Astrocyte of the cerebellum (primary cell): ENCODE results near the gene SF1.

ENCODE experiments used
- DNase-seq: peaks from one replicate; pipeline ENCODE4 v3.0.0-alpha.2; 2011; ENCODE audit warnings: low read depth
- H3K4me3 ChIP-seq: 2 replicates; pipeline ENCODE4 v1.5.1; 2011; ENCODE audit warnings: mild to moderate bottlenecking, low read depth, low read length, moderate library complexity
- in situ Hi-C: cut with HindIII; loops from 2 replicates; pipeline ENCODE4 v1.10.0; 2017; ENCODE audit warnings: low sequenced_read_pairs
- TF ChIP-seq, protein P1 (sequence below): IDR thresholded peaks from 2 replicates; pipeline ENCODE4 v1.5.1; 2012; ENCODE audit warnings: low read length, low read depth, moderate library complexity, mild to moderate bottlenecking; ENCODE audit errors: missing control alignments

Gene SF1

DNA sequence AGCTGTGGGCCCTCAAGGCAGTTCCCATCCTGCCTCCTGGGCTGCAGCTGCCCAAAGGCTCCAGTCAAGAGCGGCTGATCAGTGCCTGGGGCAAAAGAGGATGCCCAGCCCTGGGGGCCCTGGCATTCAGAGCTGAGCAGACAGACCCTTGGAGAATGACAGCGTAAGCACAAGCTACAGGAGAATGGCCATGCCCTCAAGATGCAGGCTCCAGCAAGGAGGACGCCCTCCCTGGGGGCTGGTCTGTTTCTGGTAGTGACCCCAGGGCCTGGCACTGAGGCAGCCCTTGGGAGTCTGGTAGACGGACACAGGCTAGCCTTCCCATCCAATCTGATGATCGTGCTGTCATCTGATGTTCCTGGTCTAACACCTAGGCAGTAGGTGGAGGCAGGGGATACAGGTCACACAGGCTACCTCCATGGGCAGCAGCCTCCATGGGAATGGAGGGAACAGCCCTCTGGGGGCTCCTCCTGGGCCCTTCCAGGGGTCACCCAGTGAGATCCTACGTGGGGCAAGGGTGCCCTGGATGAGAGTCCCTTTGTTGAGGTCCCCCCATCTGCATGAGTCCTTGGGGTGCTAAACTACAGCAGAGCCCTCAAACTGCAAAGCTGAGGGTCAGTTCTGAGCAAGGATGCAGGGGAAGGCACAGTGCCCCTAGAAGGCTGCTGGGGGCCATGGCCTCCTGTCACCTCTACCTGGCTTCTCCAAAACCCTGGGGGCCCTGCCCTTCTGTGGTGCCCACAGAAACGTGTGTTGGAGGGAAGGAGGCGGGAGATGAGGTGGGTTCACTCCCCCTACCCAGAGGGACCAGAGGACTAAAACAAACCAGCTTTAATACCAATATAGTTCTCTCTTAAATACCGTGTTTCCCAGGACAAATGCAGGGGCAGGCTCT lies 10.2 kb upstream of the SF1 start:
- TF ChIP-seq, protein P1, sequence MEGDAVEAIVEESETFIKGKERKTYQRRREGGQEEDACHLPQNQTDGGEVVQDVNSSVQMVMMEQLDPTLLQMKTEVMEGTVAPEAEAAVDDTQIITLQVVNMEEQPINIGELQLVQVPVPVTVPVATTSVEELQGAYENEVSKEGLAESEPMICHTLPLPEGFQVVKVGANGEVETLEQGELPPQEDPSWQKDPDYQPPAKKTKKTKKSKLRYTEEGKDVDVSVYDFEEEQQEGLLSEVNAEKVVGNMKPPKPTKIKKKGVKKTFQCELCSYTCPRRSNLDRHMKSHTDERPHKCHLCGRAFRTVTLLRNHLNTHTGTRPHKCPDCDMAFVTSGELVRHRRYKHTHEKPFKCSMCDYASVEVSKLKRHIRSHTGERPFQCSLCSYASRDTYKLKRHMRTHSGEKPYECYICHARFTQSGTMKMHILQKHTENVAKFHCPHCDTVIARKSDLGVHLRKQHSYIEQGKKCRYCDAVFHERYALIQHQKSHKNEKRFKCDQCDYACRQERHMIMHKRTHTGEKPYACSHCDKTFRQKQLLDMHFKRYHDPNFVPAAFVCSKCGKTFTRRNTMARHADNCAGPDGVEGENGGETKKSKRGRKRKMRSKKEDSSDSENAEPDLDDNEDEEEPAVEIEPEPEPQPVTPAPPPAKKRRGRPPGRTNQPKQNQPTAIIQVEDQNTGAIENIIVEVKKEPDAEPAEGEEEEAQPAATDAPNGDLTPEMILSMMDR = no peak
- in situ Hi-C loops = no loop called here
- DNase-seq = no peak
- no peak overlapping the region for H3K4me3 ChIP-seq

DNA sequence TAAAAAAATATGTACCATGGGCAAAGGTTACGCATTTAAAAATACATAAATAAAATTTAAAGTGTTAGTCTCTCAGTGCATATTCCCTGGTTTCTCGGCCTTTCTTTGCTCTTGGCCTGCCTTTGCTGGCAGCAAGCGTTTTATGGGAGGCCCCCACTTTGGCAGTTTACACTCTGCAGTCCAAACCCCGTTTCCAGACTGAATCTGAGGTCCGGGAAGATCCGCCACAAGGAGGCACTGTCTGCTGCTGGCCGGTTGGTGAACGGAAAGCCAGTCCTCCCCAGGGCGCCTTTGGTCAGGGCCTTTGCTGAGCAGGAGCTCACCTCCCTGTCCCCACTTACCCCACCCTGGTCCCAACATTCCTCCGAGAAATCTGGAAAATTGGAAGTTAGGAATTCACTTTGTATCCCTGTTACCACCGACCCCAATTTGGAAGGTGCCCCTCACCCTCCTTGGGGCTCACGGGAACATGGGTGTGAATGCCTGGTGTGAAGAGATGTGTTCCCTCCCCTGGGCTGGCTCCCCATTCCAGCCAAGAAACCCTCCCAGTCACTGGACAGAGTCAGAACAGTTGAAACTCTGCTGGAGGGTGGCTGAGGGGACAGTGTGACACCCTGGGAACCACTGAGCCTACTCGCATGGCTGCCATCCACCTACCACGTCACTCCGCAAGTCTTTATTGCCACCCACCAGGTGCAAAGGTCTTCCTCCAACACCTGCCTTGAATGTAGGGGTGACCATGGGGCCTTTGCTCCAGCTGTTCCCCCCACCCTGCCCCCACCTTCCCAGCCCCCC lies 9.4 kb upstream of the SF1 start:
- in situ Hi-C loops = no loop called here
- TF ChIP-seq, protein P1 = peak; percentile 91
- DNase-seq = no peak
- H3K4me3 ChIP-seq = no peak overlapping the region

DNA sequence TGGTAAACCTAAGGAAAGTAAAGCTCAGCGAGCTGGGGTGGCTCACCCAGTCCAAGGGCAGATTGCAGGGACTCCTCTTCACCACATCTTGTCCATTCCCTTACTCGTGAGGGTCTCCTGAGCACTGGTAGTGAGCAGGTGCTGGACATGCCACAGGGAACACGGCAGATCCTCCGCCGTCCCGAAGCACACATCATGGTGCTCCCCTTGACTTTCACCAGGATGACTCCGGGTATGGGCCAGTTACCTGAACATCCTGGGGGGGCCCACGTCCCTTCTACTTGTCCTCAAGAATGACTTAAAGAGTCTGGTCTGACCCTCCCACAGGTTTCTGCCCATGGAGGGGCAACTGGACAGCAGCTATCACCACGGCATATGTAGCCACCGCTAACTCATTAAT lies 8.0 kb upstream of the SF1 start:
- H3K4me3 ChIP-seq = no peak overlapping the region
- in situ Hi-C loops = no loop called here
- no peak for DNase-seq
- TF ChIP-seq, protein P1 = no peak

DNA sequence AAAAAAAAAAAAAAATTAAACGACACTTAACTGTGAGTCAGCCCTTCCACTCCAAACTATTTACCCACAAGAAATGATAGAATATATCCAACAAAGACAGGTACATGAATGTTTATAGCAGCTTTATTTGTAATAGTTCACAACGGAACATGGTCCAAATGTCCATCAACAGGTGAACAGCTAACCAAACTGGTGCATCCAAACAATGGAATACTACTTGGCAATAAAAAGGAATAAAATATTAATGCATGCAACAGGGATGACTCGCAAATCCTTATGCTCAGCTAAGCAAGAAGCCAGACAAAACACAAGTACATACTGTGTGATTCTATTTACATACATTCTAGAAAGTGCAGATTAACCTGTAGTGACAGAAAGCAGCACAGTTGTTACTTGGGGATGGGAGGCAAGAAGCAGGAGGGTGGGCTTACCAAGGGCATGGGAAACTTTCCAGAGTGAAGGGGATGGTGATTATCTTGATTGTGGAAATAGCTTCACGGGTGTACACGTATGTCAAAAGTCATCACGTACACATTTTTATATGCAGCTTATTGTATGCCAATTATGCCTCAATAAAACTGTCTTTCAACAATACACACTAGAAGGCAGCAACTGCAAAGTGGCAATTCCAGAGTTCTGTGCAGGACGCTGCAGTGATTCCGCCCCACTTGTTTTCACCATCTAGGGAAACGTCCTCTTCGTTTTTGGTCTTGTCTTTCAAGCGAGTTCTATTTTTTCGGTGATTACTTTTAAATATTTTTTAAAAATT lies 6.7 kb upstream of the SF1 start:
- H3K4me3 ChIP-seq = no peak overlapping the region
- in situ Hi-C loops = no loop called here
- DNase-seq = no peak
- TF ChIP-seq, protein P1 = no peak

DNA sequence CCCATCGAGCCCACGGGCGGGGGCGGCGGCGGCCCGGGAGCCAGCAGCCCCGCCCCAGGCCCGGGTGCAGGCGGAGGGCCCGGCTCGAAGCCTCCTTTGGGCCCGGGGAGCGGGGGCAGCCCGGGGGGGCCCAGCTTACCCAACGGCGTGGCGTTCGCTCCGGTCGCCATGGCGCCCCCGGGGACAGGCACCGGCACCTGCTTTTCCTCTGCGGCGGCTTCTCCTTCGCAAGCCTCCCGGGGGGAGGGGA lies 194 bp downstream of the SF1 start:
- in situ Hi-C loops = loop anchor here (10.0 kb wide), 1 partner anchor 63 kb away; no protein-coding TSS in a partner anchor
- H3K4me3 ChIP-seq = peak overlapping the region; percentile 64
- TF ChIP-seq, protein P1 = no peak
- DNase-seq = no peak
